Mucosa of stomach (tissue), 1 donor: ENCODE data around the gene AP2S1.
"Not testable (repeated sequence)": the region's sequence is repeated elsewhere in the genome, so short reads cannot be mapped to it uniquely, and the experiment has no call there.

Experiments
- H3K27me3 ChIP-seq: one replicate; pipeline ENCODE4 v1.7.0; 2013; ENCODE audit warnings: mild to moderate bottlenecking, low read length; ENCODE audit not compliant: control insufficient read depth, insufficient read depth
- H3K36me3 ChIP-seq: one replicate; pipeline ENCODE4 v1.7.0; 2013; ENCODE audit warnings: low read length; ENCODE audit not compliant: control insufficient read depth, insufficient read depth
- H3K4me1 ChIP-seq: one replicate; pipeline ENCODE4 v1.7.0; 2013; ENCODE audit warnings: mild to moderate bottlenecking, low read length; ENCODE audit not compliant: control insufficient read depth, insufficient read depth
- H3K4me3 ChIP-seq: one replicate; pipeline ENCODE4 v1.7.0; 2013; ENCODE audit warnings: low read length
- H3K9ac ChIP-seq: one replicate; pipeline ENCODE4 v1.7.0; 2013; ENCODE audit warnings: mild to moderate bottlenecking, low read length, moderate library complexity
- H3K9me3 ChIP-seq: one replicate; pipeline ENCODE4 v1.7.0; 2013; ENCODE audit warnings: mild to moderate bottlenecking, low read length, moderate library complexity; ENCODE audit not compliant: control insufficient read depth
- donor health status: Pancreatic carcinoma.

The AP2S1 gene

DNA sequence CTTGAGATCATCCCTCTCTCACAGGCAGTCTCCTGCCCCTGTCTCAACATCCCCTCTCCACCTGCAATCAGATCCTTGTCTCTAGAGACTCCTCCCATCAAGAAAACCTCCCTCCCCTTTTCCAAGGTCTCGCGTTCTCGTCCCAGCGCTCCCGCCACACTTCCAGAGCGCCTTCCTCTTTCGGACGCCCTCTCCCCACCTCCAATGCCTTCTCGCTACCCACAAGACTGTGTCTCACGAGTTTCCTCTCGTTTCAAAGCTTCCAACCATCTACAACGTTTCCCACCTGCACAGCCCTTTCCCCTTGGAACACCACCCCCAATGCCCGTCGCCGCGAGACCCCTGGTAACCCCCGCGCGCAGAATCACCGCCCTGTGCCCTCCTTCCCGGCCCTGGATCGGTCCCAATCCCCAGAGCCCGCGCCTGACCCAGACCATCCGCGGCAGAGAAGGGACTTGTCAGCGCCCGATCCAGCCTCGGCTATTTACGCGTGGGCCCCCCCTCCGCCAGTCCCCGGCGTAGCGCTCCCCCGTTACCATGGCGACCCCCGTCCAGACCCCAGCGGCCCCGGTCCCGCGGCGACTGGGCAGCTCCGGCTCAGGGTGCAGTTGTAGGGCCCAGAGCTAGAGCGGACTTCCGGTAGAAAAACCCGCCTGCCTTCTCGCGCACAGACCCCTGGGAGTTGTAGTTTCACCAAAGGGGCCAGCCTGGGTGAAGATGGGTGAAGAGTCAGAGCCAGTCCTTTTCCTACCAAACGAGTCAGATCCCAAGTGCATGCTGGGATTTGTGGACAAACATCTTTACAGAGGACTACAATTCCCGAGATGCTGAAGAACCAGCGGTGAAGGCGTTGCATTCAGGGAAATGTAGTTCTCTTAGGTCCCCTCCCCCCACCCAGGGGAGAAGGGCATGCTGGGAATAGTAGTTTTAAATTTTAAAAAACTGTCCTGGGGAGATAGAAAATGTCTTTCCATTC lies at the start of gene AP2S1:
Gene AP2S1 (minus strand): TSS at position 619 of the 976 bp plus-strand sequence. CDS start 80 bp downstream, at position 539.
- no peaks in the 10 kb centered on the region for H3K36me3 ChIP-seq
- H3K9me3 ChIP-seq, result no peaks in the 10 kb centered on the region
- peak within 1 kb of the TSS; percentile 86 for H3K9ac ChIP-seq
- H3K4me3 ChIP-seq, result peak within 1 kb of the TSS; percentile 63
- peaks cover 19% of the 10 kb centered on the region for H3K4me1 ChIP-seq
- no peaks in the 10 kb centered on the region for H3K27me3 ChIP-seq

DNA sequence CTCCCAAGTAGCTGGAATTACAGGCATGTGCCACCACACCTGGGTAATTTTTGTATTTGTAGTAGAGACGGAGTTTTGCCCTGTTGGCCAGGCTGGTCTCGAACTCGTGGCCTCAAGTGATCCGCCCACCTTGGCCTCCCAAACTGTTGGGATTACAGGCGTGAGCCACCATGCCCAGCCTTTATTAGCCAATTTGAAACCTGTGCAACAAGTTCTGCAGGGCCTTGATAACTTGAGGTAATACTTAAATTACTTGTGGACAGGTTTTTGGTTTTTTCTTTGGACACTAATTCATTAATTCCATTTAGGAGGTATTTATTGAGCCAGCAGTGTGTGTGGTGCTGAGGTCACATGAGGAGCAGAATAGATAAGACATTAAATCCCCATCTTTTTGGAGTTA lies 49.7 kb upstream of the AP2S1 start:
- H3K9ac ChIP-seq, result no peak overlapping the region
- peaks cover 9% of the 10 kb centered on the region for H3K4me1 ChIP-seq
- no peaks in the 10 kb centered on the region for H3K9me3 ChIP-seq
- no peak overlapping the region for H3K4me3 ChIP-seq
- H3K27me3 ChIP-seq, result no peaks in the 10 kb centered on the region
- H3K36me3 ChIP-seq, result no peaks in the 10 kb centered on the region

DNA sequence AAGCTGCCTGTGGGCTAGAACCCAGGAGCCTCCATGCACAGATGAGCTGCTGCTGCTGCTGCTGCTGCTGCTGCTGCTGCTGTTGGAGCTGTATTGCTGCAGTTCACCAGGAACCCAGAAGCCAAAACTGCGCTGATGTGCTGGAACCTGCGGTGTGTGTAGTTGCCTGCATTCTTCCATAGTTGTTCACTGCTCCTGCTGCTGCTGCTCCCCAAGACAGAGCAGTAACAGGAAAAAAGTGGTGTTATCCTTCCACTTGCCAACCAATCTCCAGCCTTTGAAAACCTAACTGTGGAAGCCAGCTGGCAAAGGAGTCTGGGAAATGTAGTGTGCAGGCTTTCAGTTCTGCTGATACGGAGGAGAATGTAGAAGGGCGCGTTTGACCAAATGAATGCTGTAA lies 48.1 kb upstream of the AP2S1 start:
- Histone ChIP-seq H3K9me3 (no peaks in the 10 kb centered on the region), H3K9ac (no peak overlapping the region), H3K4me3 (no peak overlapping the region), H3K27me3 (no peaks in the 10 kb centered on the region), H3K4me1 (peaks cover 9% of the 10 kb centered on the region), H3K36me3 (no peaks in the 10 kb centered on the region)

DNA sequence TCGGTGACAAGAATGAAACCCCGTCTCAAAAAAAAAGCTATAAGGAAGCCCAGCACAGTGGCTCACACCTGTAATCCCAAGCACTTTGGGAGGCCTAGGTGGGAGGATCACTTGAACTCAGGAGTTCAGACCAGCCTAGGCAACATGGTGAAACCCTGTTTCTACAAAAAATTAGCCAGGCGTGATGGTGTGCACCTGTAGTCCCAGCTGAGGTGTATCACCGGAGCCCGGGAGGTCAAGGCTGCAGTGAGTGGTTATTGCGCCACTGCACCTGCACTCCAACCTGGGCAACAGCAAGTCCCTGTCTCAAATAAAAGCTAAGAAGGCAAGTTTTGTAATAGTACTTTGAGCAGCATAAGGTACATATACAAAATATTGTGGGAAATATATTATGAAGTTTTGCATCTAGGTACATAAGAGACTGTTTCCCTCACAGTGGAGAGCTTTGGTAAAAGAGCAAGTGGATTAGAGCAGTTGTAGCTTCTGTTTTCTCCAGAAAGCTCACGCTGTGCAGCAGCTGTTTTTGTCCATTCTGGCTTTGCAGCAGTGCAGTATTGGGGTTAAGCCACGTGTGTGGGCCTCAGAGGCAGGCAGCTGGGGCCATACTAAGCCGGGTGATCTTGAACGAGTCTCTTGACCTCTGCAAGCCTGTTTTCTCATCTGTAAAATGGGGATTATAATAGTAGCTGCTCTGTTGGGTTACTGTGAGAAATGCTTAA lies 45.6 kb upstream of the AP2S1 start:
- Histone ChIP-seq H3K9ac (no peak overlapping the region), H3K4me1 (peaks cover 5% of the 10 kb centered on the region), H3K36me3 (no peaks in the 10 kb centered on the region), H3K4me3 (no peak overlapping the region), H3K27me3 (no peaks in the 10 kb centered on the region), H3K9me3 (no peaks in the 10 kb centered on the region)

DNA sequence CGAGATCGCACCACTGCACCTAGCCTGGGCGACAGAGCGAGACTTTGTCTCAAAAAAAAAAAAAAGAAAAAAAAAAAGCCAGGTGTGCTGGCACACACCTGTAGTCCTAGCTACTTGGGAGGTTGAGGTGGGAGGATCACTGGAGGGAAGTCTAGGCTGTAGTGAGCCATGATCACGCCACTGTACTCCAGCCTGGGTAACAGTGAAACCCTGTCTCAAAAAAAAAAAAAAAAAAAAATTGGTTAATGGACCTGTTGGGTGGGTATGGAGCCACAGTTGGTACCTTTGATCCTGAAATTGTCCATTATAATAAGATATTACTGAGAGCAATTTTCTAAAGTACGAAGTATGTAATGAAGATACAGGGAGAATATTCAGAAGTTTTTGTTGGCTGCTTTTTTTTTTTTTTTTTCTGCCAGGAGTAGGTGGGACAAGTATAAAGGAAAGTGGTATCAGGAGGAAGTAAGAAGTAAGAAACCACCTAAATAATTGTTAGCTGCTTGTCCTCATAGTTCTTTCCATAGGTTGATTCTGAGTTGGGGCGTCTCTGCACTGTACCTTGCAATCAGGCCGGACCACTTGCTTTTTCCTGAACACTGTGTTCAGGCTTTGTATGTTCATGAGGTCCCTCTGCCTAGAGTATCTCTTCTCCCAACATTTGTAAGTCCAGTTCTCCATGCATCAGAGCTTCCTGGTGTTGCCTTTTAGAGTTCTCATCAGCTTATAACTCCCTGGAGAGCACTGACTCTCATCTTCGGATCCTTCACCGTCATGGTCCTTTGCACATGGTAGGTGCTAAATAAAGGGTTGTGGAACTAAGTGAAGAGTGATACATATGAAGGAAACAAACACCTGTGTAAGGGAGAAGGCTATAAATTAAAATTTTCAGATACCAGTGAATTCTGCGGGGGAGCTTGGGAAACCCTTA lies 41.9 kb upstream of the AP2S1 start:
- H3K4me3 ChIP-seq, result no peak overlapping the region
- H3K36me3 ChIP-seq, result no peaks in the 10 kb centered on the region
- no peaks in the 10 kb centered on the region for H3K9me3 ChIP-seq
- H3K27me3 ChIP-seq, result no peaks in the 10 kb centered on the region
- no peak overlapping the region for H3K9ac ChIP-seq
- peaks cover 20% of the 10 kb centered on the region for H3K4me1 ChIP-seq

DNA sequence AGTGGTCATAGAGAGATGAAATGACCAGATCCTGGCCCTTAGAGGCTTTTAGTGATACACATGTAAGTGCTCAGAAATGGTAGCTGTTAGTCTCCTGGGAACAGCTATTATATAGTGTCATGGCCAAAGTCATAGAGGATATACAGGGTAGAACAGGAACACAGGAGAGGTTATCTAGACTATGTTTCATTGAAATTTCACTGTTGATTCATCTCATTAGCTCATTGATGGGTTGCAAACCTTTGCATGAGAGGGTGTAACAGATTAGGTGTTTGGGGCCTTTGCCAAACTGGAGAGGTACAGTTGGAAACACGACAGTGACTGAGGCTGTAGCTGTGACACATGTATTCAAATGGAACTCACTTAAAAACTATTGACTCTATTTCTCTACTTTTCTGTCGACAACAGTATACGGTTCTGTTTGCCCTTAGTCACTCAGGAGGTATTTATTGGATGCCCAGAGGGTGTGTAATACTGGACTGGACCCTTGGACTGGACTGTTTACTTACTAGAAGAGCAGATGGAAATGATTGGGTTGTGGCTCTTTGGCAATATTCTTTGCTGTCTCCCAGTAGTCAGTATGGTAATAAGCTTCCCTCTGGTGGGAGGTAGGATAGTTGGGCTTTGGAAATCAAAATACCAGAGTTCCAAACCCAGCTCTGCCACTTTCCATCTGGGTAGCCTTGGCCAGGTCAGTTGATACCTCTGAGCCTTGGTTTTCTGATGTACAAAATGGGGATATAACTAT lies 40.0 kb upstream of the AP2S1 start:
- no peaks in the 10 kb centered on the region for H3K9me3 ChIP-seq
- H3K4me1 ChIP-seq, result peaks cover 20% of the 10 kb centered on the region
- H3K9ac ChIP-seq, result no peak overlapping the region
- H3K27me3 ChIP-seq, result no peaks in the 10 kb centered on the region
- H3K36me3 ChIP-seq, result no peaks in the 10 kb centered on the region
- H3K4me3 ChIP-seq, result no peak overlapping the region

DNA sequence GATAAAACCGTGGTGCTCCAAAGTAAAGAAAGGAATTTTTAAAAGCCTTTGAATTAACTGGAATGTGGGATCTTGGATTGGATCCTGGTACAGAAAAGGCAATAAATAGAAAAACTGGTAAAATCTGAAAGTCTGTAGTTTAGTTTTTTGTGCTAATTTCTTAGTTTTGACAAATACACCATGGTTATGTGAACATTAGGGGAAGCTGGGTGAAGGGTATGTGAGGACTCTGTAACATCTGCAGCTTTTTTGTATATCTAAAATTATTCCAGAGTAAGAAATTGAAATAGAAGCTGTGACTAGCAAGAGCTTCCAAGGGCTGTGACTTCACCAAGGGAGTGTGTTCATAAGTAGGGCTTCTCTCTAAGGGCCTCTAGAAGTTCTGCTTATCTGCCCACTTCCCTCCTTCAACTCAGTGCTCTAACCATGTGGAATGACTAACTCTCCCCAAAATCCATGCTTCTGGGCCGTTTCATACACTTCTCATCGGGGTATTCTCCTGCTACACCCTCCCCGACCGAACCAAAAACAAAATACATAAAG lies 36.7 kb upstream of the AP2S1 start:
- H3K4me3 ChIP-seq, result no peak overlapping the region
- H3K9ac ChIP-seq, result no peak overlapping the region
- H3K4me1 ChIP-seq, result peaks cover 20% of the 10 kb centered on the region
- no peaks in the 10 kb centered on the region for H3K27me3 ChIP-seq
- no peaks in the 10 kb centered on the region for H3K9me3 ChIP-seq
- no peaks in the 10 kb centered on the region for H3K36me3 ChIP-seq

DNA sequence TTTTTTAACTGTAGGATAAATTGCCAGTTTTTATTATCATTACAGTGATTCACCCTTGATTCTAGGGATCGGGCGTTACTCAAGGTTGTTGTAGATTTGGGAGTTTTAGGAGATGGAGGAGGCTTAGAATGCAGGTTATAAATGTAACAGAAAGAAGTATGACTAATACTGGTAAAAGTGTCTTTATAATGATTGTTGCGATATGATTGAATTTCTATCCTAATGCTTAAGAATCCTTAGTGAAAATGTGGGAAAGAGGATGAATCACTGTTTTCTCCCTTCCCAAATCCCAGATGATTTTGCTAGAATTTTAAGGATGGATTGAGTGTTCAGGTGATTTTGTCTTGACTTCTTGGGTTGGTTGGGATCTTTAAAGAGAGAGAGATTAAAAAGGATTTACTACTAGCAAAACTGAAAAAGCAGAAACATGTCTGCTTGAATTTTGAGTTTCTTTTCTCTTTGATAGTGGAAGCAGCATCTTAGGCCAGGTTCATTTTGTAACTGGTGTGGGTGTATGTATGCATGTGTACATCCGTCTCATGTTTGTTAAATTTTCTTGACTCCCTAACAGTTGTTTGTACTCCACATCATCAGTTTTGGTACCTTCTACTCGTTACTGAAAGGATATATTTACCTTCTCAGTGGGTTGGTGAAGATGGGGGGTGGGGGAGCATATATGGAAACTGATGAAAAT lies 36.0 kb upstream of the AP2S1 start:
- Histone ChIP-seq H3K4me3 (no peak overlapping the region), H3K4me1 (peaks cover 20% of the 10 kb centered on the region), H3K36me3 (no peaks in the 10 kb centered on the region), H3K27me3 (no peaks in the 10 kb centered on the region), H3K9me3 (no peaks in the 10 kb centered on the region), H3K9ac (no peak overlapping the region)

DNA sequence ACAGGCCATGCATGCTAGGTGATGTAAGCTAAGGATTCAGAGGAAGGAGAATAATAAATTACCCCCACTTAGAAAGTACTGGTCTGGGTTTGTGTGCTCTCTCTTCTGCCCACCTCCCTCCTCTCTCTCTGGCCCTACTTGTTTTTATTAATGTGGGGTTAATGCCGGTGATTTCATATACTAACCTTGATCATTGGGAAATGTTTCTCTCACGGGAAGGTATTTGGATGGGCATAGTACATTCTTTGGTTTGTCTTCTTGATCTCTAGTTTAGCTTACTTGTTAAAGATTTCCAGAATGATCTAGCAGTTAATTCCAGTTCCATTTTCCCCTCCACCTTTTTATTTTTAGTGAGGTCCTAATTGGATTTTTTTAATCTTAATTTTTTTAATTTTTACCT lies 34.8 kb upstream of the AP2S1 start:
- Histone ChIP-seq H3K4me3 (no peak overlapping the region), H3K36me3 (no peaks in the 10 kb centered on the region), H3K9ac (no peak overlapping the region), H3K9me3 (no peaks in the 10 kb centered on the region), H3K4me1 (peaks cover 10% of the 10 kb centered on the region), H3K27me3 (no peaks in the 10 kb centered on the region)

DNA sequence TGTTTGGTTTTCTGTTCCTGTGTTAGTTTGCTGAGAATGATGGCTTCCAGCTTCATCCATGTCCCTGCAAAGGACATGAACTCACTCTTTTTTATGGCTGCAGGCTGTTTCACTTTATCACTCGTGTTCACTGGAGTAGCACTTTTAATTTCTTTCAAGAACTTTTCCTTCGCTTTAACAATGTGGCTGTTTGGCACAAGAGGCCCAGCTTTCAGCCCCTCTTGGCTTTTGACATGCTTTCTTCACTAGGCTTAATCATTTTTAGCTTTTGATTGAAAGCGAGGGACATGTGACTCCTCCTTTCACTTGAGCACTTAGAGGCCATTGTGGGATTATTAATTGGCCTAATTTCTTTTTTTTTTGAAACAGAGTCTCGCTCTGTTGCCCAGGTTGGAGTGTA lies 32.1 kb upstream of the AP2S1 start:
- H3K27me3 ChIP-seq, H3K4me3 ChIP-seq, H3K4me1 ChIP-seq, H3K36me3 ChIP-seq, H3K9ac ChIP-seq, H3K9me3 ChIP-seq: not testable (repeated sequence)
